Measurements from ENCODE around the gene TSPAN9.

Gene TSPAN9

GRCh38 chr12:3236345-3237187 lies 159.4 kb downstream of the TSPAN9 start:
- no peak for DNase-seq

GRCh38 chr12:3238196-3238595 lies 161.0 kb downstream of the TSPAN9 start:
- no peak for DNase-seq

DNA sequence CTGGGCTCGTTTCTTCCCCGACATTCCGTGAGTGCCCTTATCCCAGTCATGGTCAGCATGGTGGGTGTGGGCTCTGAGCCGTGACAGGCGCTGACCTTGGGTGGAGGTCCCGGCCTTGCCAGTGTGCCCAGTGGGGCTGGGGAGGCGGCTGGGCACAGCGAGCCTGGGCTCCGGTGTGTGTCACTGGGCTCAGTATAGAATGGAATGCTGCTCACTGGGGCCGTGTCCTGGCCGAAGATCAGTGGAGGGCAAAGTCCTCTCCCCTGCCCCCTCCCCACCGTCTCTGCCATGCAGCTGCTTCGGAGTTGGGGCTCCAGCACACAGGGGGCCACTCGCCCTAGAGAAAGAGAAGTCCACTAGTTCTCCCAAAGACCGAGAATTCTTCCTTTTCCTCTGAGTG lies 164.4 kb downstream of the TSPAN9 start:
- no peak for DNase-seq

DNA sequence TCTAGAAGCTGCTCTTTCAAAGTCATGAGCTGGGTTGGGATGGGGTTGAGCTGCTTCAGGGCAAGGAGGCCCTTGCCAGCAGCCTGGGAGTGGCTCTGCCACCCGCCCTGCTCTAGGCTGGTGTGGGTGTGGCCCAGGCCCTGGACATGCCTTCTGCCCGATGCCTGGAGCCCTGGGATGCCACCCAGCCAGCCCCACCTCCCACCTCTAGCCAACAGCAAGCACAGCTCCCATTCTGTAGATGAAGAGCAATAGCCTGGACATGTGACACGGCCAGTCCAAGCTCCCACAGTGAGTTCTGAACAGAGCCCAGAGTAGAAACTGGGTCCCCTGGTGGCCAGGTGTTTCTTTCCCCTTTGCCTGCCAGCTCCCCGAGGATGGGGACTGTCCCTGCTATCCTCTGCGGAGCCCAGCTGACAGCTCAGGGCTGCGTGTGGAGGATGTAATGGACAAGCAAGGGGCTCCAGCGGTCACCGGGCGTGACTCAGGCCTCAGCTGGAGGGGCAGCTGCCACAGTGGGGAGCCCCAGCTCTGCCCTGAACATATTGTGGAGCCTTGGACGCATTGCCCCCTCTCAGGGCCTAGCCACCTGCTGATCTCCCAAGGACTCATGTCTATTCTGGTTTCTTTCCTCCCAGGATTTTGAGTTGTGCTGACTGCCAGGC lies 165.2 kb downstream of the TSPAN9 start:
- DNase-seq: no peak

DNA sequence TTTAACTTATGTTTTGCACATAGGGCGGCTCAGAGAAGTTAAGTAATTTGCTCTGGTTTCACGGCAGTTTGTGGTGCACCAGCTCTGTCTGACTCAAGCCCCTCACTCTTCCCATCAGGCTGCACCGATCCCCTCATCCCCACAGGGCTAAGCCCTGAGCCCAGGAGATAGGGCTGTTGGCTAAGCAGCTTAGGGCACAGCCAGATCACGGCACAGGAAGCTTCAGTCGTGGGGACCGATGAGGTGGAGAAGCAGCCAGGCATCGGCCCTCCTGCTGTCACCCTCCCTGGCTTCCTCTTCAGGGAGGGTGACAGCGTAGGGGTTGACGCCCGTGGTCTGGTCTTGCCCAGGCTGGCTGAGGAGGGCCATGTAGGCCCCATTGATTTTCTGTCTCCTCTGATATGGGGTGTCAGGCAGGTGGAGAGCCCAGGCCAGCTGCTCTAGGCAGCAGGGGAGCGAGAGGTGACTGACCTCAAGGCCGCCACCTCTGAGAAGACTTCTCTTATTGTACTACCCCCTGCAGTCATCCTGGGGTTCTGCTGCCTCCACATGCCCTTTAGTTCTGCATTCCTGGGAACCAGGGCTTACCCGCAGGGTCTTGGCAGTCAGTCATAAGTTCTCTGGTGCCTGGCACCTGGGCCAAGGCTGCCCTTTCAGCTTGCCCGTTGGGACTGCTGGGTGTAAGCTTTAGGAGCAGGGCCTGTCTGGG lies 166.4 kb downstream of the TSPAN9 start:
- no peak for DNase-seq

DNA sequence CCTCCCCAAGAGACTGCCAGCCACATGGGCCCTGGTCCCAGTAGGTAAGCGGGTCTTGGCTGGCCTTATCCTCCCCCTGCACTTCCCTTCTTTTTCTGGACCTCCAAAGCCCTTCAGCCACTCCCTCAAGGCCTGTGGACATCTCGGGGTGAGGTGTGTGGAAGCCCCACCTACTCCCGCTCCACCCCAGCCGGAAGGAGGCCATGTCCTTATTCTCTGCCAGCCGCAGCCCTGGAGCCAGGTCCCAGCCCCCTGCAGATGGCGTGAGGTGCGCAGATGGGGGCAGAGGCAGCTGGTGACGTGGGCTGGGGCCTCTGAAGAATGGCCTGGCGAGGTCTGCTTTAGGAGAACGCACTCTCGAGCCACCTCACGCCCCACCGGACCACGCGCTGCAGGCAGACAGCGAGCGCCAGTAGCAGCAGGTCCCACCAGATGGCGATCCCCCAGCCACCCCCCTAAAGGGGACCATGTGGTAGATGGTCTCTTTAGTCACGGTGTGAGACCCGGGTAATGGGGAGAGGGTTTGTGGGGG lies 167.1 kb downstream of the TSPAN9 start:
- no peak for DNase-seq

DNA sequence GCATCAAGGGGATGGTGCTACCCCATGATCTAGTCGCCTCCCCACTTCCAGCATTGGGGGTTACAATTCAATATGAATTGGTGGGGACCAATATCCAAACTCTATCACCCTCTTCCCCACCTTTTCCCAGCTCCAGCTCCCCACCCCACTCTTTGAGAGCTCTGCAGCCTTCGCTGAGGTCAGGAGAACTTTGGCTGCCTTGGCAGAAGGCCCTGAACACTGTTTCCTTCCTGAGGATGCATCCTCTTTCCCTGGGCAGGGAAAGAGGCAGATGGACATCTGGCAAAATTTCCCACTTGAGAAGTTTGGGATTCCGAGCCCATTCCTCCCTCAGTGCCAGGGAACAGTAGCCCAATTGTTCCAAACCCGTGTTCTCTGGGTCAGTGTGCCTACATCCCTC lies 169.1 kb downstream of the TSPAN9 start:
- DNase-seq: no peak

DNA sequence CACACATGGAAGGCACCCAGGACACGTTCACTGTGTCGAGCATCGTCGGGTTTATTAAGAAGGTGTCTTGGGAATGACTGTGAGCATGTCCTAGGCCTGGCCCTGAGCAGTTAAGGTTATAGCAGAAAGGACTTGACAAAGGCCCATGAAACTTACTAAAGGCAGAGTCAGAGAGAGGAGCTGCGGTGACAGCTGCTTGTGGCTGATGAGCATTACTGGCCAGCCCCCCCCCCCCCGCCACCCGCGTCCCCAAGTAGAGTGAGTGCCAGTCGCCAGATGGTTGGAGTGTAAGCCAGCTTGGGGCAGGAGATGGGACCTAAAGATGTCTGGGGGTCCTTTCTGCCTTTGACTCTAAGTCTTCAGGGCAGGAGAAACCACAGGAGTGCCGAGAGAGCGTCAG lies 169.9 kb downstream of the TSPAN9 start:
- no peak for DNase-seq

GRCh38 chr12:3247629-3248161 lies 170.5 kb downstream of the TSPAN9 start:
- DNase-seq: no peak

- DNase-seq: no peak
Measured at GRCh38 chr12:3249081-3249800, 172.1 kb downstream of the TSPAN9 start.

GRCh38 chr12:3250034-3250433 lies 172.9 kb downstream of the TSPAN9 start:
- DNase-seq: no peak

DNA sequence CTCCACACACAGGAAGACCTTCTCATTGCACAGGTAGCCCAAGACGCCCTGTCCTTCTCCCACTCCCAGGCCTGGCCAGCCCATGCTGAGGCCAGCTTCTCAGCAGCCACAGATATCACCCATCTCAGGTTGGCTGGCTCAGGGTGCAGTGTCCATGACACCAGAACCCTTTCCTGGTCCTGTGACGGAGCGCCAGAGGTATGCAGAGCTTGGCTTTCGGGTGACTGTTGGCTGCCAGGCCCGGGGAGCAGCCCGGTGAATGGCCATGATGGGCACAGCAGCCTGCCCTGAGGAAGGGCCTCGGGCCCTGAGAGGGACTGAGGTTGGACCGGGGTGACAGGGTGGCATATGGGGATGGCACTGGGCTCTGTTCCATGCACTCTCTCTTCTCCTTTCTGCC lies 173.4 kb downstream of the TSPAN9 start:
- DNase-seq: no peak

DNA sequence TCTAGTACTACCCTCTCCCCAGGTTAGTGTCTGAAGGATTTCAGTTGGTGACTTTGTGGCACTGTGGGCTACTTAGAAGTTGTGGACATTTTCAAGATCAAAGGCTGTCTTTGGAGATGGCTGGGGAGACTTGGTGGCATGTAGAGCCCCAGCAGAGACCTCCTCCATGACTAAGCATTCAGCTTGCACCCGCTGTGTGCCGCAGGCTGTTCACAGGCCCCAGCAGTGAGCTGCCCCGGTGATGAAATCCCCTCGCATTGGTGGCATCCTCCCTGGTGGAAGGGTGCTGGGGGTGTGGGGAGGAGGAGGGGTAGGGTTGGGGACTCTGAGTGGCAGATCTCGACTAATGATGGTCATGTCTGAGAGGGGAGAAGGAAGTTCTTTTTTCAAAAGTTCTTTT lies 173.9 kb downstream of the TSPAN9 start:
- DNase-seq: no peak

- no peak for DNase-seq
Measured at GRCh38 chr12:3251691-3252090, 174.5 kb downstream of the TSPAN9 start.

- no peak for DNase-seq
Measured at GRCh38 chr12:3252450-3252891, 175.3 kb downstream of the TSPAN9 start.

- no peak for DNase-seq
Measured at GRCh38 chr12:3253682-3254275, 176.6 kb downstream of the TSPAN9 start.

- DNase-seq: no peak
Measured at GRCh38 chr12:3255057-3255456, 177.9 kb downstream of the TSPAN9 start.

GRCh38 chr12:3256103-3256631 lies 179.0 kb downstream of the TSPAN9 start:
- DNase-seq: no peak

GRCh38 chr12:3257411-3257810 lies 180.2 kb downstream of the TSPAN9 start:
- DNase-seq: no peak

GRCh38 chr12:3259973-3260372 lies 182.8 kb downstream of the TSPAN9 start:
- DNase-seq: no peak

- DNase-seq: no peak
Measured at GRCh38 chr12:3261782-3262359, 184.7 kb downstream of the TSPAN9 start.
